Cardiac muscle cell (in vitro differentiated cells and primary cell): Measurements from ENCODE around the gene GATA3. TPM values are rescaled to one million over a fixed set of nuclear protein-coding genes. Genes with fewer than 3 reads are reported as not detected.
"Not testable (repeated sequence)": the region's sequence is repeated elsewhere in the genome, so short reads cannot be mapped to it uniquely, and the experiment has no call there.

ENCODE experiments used
- DNase-seq, 2 donors: peaks; one replicate each; pipeline versions ENCODE4 v3.0.0 to v3.0.0-alpha.2; 2010 to 2017; ENCODE audit warnings: low read depth in 1 of 2, low spot score in 1 of 2
- H3K27ac ChIP-seq: fragments of 200-600 bp; sonication (generic); 2 replicates; pipeline ENCODE4 v1.5.1; 2016
- H3K27me3 ChIP-seq: fragments of 200-600 bp; sonication (generic); 2 replicates; pipeline ENCODE4 v1.6.0; 2016; ENCODE audit warnings: control low read depth
- H3K36me3 ChIP-seq: fragments of 200-600 bp; sonication (generic); 2 replicates; pipeline ENCODE4 v1.5.1; 2016; ENCODE audit warnings: control low read depth
- H3K4me1 ChIP-seq: fragments of 200-600 bp; sonication (generic); 2 replicates; pipeline ENCODE4 v1.8.1; 2017; ENCODE audit warnings: low read depth, mild to moderate bottlenecking, mixed run types
- H3K4me3 ChIP-seq: fragments of 200-600 bp; sonication (generic); 2 replicates; pipeline ENCODE4 v1.5.1; 2016; ENCODE audit warnings: mild to moderate bottlenecking
- H3K9me3 ChIP-seq: fragments of 200-600 bp; sonication (generic); 2 replicates; pipeline ENCODE4 v1.5.1; 2017; ENCODE audit warnings: low read depth, mild to moderate bottlenecking, control low read depth
- CTCF ChIP-seq: IDR thresholded peaks from 2 replicates; pipeline ENCODE4 v1.5.1; 2012; ENCODE audit warnings: low read depth, mild to moderate bottlenecking, low read length
- polyA plus RNA-seq: library from polyadenylated mRNA; unstranded; fragments of >200 nt; fragmentation: Nextera tagmentation; extraction: Ambion mirVana; gene quantifications from 2 replicates; pipeline ENCODE4 v1.2.1, GENCODE V29; 2016
- total RNA-seq: library from RNA; depleted of rRNA; stranded (reverse); fragments of >200 nt; gene quantifications from 2 replicates; pipeline ENCODE4 v1.2.3, GENCODE V29; 2016

Gene GATA3
- total and polyA plus RNA-seq, 2 experiments from 2014 or later, result 3.4 to 4.4 TPM

GRCh38 chr10:8014649-8015048, 39.8 kb upstream of the GATA3 start:
- Histone ChIP-seq H3K27ac (no peak overlapping the region), H3K9me3 (no peaks in the 10 kb centered on the region), H3K4me3 (no peak overlapping the region), H3K4me1 (peaks cover 6% of the 10 kb centered on the region), H3K36me3 (peaks cover 8% of the 10 kb centered on the region), H3K27me3 (no peaks in the 10 kb centered on the region)
- TF ChIP-seq CTCF, result no peak
- DNase-seq, result no peak

GRCh38 chr10:8017277-8017676, 37.2 kb upstream of the GATA3 start:
- DNase-seq, result peak in 1 of 2 donors; percentile 49
- H3K36me3 ChIP-seq, result peaks cover 8% of the 10 kb centered on the region
- no peak overlapping the region for H3K4me3 ChIP-seq
- H3K9me3 ChIP-seq, result no peaks in the 10 kb centered on the region
- peaks cover 6% of the 10 kb centered on the region for H3K4me1 ChIP-seq
- no peak for TF ChIP-seq CTCF
- no peaks in the 10 kb centered on the region for H3K27me3 ChIP-seq
- no peak overlapping the region for H3K27ac ChIP-seq

- H3K36me3 ChIP-seq, result no peaks in the 10 kb centered on the region
- H3K27ac ChIP-seq, result no peak overlapping the region
- H3K4me3 ChIP-seq, result no peak overlapping the region
- no peak for DNase-seq
- H3K4me1 ChIP-seq, result no peaks in the 10 kb centered on the region
- peaks cover 5% of the 10 kb centered on the region for H3K27me3 ChIP-seq
- no peaks in the 10 kb centered on the region for H3K9me3 ChIP-seq
- TF ChIP-seq CTCF, result no peak
Observed at GRCh38 chr10:8023321-8023720, 31.2 kb upstream of the GATA3 start.

- Histone ChIP-seq H3K27ac (no peak overlapping the region), H3K4me3 (no peak overlapping the region), H3K36me3 (no peaks in the 10 kb centered on the region), H3K4me1 (no peaks in the 10 kb centered on the region), H3K27me3 (peaks cover 5% of the 10 kb centered on the region), H3K9me3 (no peaks in the 10 kb centered on the region)
- no peak for DNase-seq
- no peak for TF ChIP-seq CTCF
Observed at GRCh38 chr10:8023851-8024250, 30.6 kb upstream of the GATA3 start.

GRCh38 chr10:8026349-8027259, 27.9 kb upstream of the GATA3 start:
- no peaks in the 10 kb centered on the region for H3K9me3 ChIP-seq
- no peaks in the 10 kb centered on the region for H3K36me3 ChIP-seq
- no peak overlapping the region for H3K27ac ChIP-seq
- peaks cover 24% of the 10 kb centered on the region for H3K27me3 ChIP-seq
- TF ChIP-seq CTCF, result no peak
- no peaks in the 10 kb centered on the region for H3K4me1 ChIP-seq
- peak in 1 of 2 donors; percentile 20 for DNase-seq
- no peak overlapping the region for H3K4me3 ChIP-seq

GRCh38 chr10:8031211-8031610, 23.3 kb upstream of the GATA3 start:
- H3K36me3 ChIP-seq, H3K27ac ChIP-seq, H3K4me3 ChIP-seq, H3K9me3 ChIP-seq, H3K4me1 ChIP-seq, DNase-seq: not testable (repeated sequence)
- H3K27me3 ChIP-seq, result peaks cover 70% of the 10 kb centered on the region
